GM12864 (cell line): ENCODE results near the gene PIK3CG.
"Not testable (repeated sequence)": the region's sequence is repeated elsewhere in the genome, so short reads cannot be mapped to it uniquely, and the experiment has no call there.

Experiments
- DNase-seq: peaks from one replicate; pipeline ENCODE4 v3.0.0-alpha.2; 2011; ENCODE audit warnings: low read depth
- H3K4me3 ChIP-seq: 2 replicates; pipeline ENCODE4 v1.5.1; 2011; ENCODE audit warnings: mild to moderate bottlenecking, low read depth, low read length, control low read depth
- TF ChIP-seq, protein P1 (sequence below): IDR thresholded peaks from 2 replicates; pipeline ENCODE4 v1.5.1; 2011; ENCODE audit warnings: low read depth, mild to moderate bottlenecking, moderate library complexity, low read length, control low read depth, inconsistent platforms; ENCODE audit errors: missing control alignments

PIK3CG gene

DNA sequence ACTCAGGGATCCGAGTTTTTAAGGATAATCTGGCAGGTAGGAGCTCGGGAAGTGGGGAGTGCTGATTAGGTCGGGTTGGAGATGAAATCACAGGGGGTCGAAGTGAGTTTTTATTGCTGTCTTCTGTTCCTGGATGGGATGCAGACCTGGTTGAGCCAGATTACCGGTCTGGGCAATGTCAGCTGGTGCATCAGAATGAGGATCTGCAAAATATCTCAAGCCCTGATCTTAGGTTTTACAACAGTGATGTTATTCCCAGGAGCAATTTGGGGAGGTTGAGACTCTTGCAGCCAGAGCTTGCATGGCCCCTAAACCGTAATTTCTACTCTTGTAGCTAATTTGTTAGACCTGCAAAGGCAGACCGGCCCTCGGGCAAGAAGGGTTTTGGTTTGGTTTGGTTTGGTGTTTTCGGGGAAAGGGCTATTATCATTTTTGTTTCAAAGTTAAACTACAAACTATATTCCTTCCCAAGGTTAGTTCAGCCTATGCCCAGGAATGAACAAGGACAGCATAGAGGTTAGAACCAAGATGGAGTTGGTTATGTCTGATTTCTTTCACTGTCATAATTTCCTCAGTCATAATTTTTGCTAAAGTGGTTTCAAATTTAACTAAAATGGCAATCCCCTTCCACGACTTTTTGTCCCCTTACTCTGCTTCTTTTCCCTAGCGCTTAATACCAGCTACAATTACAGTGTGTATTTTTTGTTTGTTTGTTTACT lies 20.6 kb upstream of the PIK3CG start:
- no peak overlapping the region for H3K4me3 ChIP-seq
- no peak for DNase-seq
- TF ChIP-seq, protein P1, sequence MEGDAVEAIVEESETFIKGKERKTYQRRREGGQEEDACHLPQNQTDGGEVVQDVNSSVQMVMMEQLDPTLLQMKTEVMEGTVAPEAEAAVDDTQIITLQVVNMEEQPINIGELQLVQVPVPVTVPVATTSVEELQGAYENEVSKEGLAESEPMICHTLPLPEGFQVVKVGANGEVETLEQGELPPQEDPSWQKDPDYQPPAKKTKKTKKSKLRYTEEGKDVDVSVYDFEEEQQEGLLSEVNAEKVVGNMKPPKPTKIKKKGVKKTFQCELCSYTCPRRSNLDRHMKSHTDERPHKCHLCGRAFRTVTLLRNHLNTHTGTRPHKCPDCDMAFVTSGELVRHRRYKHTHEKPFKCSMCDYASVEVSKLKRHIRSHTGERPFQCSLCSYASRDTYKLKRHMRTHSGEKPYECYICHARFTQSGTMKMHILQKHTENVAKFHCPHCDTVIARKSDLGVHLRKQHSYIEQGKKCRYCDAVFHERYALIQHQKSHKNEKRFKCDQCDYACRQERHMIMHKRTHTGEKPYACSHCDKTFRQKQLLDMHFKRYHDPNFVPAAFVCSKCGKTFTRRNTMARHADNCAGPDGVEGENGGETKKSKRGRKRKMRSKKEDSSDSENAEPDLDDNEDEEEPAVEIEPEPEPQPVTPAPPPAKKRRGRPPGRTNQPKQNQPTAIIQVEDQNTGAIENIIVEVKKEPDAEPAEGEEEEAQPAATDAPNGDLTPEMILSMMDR = no peak

DNA sequence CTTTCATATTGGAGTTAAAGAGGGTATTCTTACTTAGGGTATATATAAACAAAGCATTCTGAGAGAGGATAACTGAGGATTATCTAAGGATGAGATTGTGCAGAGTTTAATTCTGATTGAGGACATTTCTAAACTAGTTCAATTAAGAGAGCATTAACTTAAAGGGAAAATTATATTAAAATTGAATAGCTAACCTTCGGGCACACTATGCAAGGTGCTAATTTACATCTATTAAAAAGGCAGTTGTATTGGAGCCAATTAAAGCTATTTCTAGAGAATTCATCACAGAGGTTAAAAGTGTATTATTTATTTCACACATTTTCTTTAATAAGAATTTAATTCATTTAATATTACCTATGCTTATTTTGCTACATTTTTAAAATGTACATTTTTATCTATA lies 17.0 kb upstream of the PIK3CG start:
- no peak overlapping the region for H3K4me3 ChIP-seq
- TF ChIP-seq, protein P1 = no peak
- no peak for DNase-seq

DNA sequence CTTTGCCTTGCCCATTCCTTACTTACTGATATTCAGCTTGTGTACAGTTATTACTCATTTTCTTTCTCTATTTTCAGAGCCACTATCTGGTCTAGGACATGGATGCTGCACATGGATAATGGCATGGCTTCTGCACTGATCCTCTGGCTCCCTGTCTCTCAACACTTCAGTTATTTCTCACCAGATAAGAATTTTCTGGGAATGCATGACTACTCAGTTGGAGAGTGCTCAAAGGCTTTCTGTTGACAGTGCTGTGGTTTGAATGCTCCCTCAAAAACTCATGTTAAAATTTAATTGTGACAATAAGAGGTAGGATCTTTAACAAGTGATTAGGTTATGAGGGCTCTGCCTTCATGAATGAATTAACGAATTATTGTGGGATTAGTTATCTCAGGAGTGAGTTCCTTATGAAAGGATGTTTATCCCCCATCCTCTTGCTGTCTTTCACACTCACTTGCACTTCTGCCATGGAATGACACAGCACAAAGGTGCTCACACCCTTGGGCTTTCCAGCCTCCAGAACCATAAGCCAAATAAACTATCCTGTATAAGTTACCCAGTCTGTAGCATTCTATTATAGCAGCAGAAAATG lies 16.1 kb upstream of the PIK3CG start:
- TF ChIP-seq, protein P1 = no peak
- H3K4me3 ChIP-seq = no peak overlapping the region
- no peak for DNase-seq

DNA sequence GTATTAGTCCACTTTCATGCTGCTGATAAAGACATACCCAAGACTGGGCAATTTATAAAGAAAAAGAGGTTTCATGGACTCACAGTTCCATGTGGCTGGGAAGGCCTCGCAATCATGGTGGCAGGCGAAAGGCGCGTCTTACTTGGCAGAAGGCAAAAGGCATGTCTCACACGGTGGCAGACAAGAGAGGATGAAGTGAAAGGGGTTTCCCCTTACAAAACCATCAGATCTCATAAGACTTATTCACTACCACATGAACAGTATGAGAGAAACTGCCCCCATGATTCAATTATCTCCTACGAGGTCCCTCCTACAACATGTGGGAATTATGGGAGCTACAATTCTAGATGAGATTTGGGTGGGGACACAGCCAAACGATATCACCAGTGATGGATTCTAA lies 13.4 kb upstream of the PIK3CG start:
- not testable (repeated sequence) for H3K4me3 ChIP-seq, DNase-seq

DNA sequence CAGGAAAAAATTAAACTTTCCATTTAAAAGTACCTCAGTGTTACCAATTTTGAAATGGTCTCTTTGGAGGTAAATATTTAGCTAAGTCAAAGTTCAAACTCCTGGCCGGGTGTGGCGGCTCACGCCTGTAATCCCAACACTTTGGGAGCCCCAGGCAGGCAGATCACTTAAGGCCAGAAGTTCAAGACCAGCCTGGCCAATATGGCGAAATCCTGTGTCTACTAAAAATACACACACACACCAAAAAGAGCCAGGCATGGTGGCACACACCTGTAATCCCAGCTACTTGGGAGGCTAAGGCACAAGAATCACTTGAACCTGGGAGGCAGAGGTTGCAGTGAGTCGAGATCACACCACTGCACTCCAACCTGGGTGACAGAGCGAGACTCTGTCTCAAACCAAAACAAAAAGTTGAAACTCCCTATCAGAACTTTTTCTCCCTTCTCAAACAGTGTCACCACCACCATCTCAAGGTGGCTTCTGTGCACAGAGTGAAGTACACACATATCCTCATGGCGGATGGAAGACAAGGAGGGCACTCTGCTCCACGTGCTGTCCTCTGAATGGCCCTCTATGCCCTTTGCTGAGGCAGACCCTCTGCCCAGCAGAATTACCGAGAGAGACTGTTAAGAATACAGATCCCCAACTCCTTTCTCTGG lies 11.7 kb upstream of the PIK3CG start:
- no peak for DNase-seq
- H3K4me3 ChIP-seq = no peak overlapping the region
- TF ChIP-seq, protein P1 = no peak

DNA sequence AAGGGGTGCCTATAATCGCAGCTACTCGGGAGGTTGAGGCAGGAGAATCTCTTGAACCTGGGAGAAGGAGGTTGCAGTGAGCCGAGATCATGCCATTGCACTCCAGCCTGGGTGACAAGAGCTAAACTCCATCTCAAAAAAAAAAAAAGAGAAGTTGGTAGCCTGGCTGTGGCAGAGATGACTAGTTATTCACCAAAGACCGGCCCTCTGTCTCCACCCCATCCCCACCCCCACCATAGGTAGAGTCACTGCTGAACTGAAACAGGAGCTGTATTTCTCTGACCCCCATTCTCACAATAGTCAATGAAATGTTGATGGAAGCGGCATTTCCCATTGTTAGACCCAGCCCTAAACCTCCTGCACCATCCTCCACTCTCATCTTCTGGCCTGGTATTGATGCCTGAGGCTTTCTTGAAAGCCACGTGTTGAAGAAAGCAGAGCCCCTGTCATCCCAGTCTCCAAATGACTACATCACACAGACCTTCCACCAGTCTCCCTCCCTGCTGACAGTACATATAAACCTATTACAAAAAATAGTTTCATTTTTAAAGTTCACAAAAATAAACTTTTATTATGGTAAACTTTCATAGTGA lies 9.4 kb upstream of the PIK3CG start:
- no peak overlapping the region for H3K4me3 ChIP-seq
- TF ChIP-seq, protein P1 = no peak
- DNase-seq = no peak
